ENCODE results near the gene APOA5.
"Not testable (repeated sequence)": the region's sequence is repeated elsewhere in the genome, so short reads cannot be mapped to it uniquely, and the experiment has no call there.

Gene APOA5

DNA sequence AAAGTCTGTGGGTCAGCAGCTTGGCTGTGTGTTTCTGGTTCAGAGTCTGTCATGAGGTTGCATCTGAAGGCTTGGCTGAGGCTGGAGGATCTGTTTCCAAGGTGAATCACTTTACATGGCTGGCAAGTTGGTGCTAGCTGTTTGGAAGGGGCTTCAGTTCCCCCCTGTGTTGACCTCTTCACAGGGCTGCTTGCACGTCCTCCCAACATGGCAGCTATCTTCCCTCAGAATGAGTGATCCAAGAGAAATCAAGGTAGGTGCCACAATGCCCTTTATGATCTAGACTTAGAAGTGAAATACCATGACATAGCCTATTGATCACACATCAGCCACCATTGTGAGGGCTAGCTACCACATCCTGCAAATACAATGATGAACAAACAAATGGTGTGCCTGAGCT is 21.5 kb upstream of the APOA5 start:
- no peaks in the 10 kb centered on the region for H3K36me3 ChIP-seq (ENCODE audit: control insufficient read depth, insufficient read depth, low read length)
- no peaks in the 10 kb centered on the region for H3K27me3 ChIP-seq (ENCODE audit: control insufficient read depth, insufficient read depth, low read length, poor library complexity, severe bottlenecking)
- no peaks in the 10 kb centered on the region for H3K9me3 ChIP-seq (ENCODE audit: control insufficient read depth, low read length)
- H3K4me3 ChIP-seq (ENCODE audit: insufficient read depth, low read depth, low read length), result no peak overlapping the region
- H3K4me1 ChIP-seq (ENCODE audit: control insufficient read depth, insufficient read depth, low read length), result no peaks in the 10 kb centered on the region
- no peak overlapping the region for H3K27ac ChIP-seq (ENCODE audit: insufficient read depth, low read depth, low read length, poor library complexity, severe bottlenecking)
- WGBS, 2 experiments, result 83 to 100% methylated on average over 1 of the region's 1 CpG

DNA sequence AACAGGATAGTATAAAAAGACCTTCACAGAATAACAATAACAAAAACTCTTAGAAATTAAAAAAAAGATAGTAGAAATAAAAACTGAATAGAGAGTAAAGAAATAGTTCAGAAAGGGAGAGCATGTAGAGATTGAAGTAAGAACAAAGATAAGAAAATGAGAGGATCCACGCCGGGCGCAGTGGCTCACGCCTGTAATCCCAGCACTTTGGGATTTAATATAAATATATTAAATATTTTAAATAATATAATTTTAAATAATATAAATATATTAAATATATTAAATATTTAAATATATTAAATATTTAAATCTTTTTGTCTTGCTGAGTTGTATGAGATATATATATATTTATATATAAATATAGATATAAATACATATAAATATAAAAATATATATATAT is 20.4 kb upstream of the APOA5 start:
- Histone ChIP-seq H3K4me3 (ENCODE audit: insufficient read depth, low read depth, low read length) (no peak overlapping the region), H3K9me3 (ENCODE audit: control insufficient read depth, low read length) (no peaks in the 10 kb centered on the region), H3K36me3 (ENCODE audit: control insufficient read depth, insufficient read depth, low read length) (no peaks in the 10 kb centered on the region), H3K27me3 (ENCODE audit: control insufficient read depth, insufficient read depth, low read length, poor library complexity, severe bottlenecking) (no peaks in the 10 kb centered on the region), H3K27ac (ENCODE audit: insufficient read depth, low read depth, low read length, poor library complexity, severe bottlenecking) (no peak overlapping the region), H3K4me1 (ENCODE audit: control insufficient read depth, insufficient read depth, low read length) (no peaks in the 10 kb centered on the region)
- 93 to 100% methylated on average over 2 of the region's 4 CpGs for WGBS, 2 experiments

GRCh38 chr11:116811194-116811593 is 19.5 kb upstream of the APOA5 start:
- Histone ChIP-seq H3K36me3 (ENCODE audit: control insufficient read depth, insufficient read depth, low read length) (no peaks in the 10 kb centered on the region), H3K9me3 (ENCODE audit: control insufficient read depth, low read length) (no peaks in the 10 kb centered on the region), H3K4me1 (ENCODE audit: control insufficient read depth, insufficient read depth, low read length) (no peaks in the 10 kb centered on the region), H3K4me3 (ENCODE audit: insufficient read depth, low read depth, low read length) (no peak overlapping the region), H3K27me3 (ENCODE audit: control insufficient read depth, insufficient read depth, low read length, poor library complexity, severe bottlenecking) (no peaks in the 10 kb centered on the region), H3K27ac (ENCODE audit: insufficient read depth, low read depth, low read length, poor library complexity, severe bottlenecking) (no peak overlapping the region)
- 80 to 89% methylated on average over 3 of the region's 3 CpGs for WGBS, 2 experiments

GRCh38 chr11:116808262-116809175 is 16.8 kb upstream of the APOA5 start:
- Histone ChIP-seq H3K27me3 (ENCODE audit: control insufficient read depth, insufficient read depth, low read length, poor library complexity, severe bottlenecking) (no peaks in the 10 kb centered on the region), H3K4me1 (ENCODE audit: control insufficient read depth, insufficient read depth, low read length) (no peaks in the 10 kb centered on the region), H3K4me3 (ENCODE audit: insufficient read depth, low read depth, low read length) (no peak overlapping the region), H3K27ac (ENCODE audit: insufficient read depth, low read depth, low read length, poor library complexity, severe bottlenecking) (no peak overlapping the region), H3K36me3 (ENCODE audit: control insufficient read depth, insufficient read depth, low read length) (no peaks in the 10 kb centered on the region), H3K9me3 (ENCODE audit: control insufficient read depth, low read length) (no peaks in the 10 kb centered on the region)
- 87 to 89% methylated on average over 13 to 14 of the region's 14 CpGs for whole genome bisulfite sequencing, 2 experiments

GRCh38 chr11:116807601-116808261 is 16.1 kb upstream of the APOA5 start:
- 94 to 95% methylated on average over 6 of the region's 6 CpGs for WGBS, 2 experiments
- H3K9me3 ChIP-seq (ENCODE audit: control insufficient read depth, low read length), result no peaks in the 10 kb centered on the region
- no peak overlapping the region for H3K4me3 ChIP-seq (ENCODE audit: insufficient read depth, low read depth, low read length)
- no peak overlapping the region for H3K27ac ChIP-seq (ENCODE audit: insufficient read depth, low read depth, low read length, poor library complexity, severe bottlenecking)
- no peaks in the 10 kb centered on the region for H3K27me3 ChIP-seq (ENCODE audit: control insufficient read depth, insufficient read depth, low read length, poor library complexity, severe bottlenecking)
- no peaks in the 10 kb centered on the region for H3K4me1 ChIP-seq (ENCODE audit: control insufficient read depth, insufficient read depth, low read length)
- no peaks in the 10 kb centered on the region for H3K36me3 ChIP-seq (ENCODE audit: control insufficient read depth, insufficient read depth, low read length)

- 85 to 92% methylated on average over 3 of the region's 3 CpGs for WGBS, 2 experiments
- Histone ChIP-seq H3K27me3 (ENCODE audit: control insufficient read depth, insufficient read depth, low read length, poor library complexity, severe bottlenecking) (no peaks in the 10 kb centered on the region), H3K9me3 (ENCODE audit: control insufficient read depth, low read length) (no peaks in the 10 kb centered on the region), H3K27ac (ENCODE audit: insufficient read depth, low read depth, low read length, poor library complexity, severe bottlenecking) (no peak overlapping the region), H3K4me1 (ENCODE audit: control insufficient read depth, insufficient read depth, low read length) (no peaks in the 10 kb centered on the region), H3K36me3 (ENCODE audit: control insufficient read depth, insufficient read depth, low read length) (no peaks in the 10 kb centered on the region), H3K4me3 (ENCODE audit: insufficient read depth, low read depth, low read length) (no peak overlapping the region)
Observed at GRCh38 chr11:116804001-116804400, 12.3 kb upstream of the APOA5 start.

GRCh38 chr11:116801662-116802061 is 10.0 kb upstream of the APOA5 start:
- not testable (repeated sequence) for H3K4me1 ChIP-seq (ENCODE audit: control insufficient read depth, insufficient read depth, low read length); H3K27ac ChIP-seq (ENCODE audit: insufficient read depth, low read depth, low read length, poor library complexity, severe bottlenecking); H3K9me3 ChIP-seq (ENCODE audit: control insufficient read depth, low read length); H3K27me3 ChIP-seq (ENCODE audit: control insufficient read depth, insufficient read depth, low read length, poor library complexity, severe bottlenecking); H3K36me3 ChIP-seq (ENCODE audit: control insufficient read depth, insufficient read depth, low read length); H3K4me3 ChIP-seq (ENCODE audit: insufficient read depth, low read depth, low read length)

- WGBS, 2 experiments, result 94 to 96% methylated on average over 2 of the region's 2 CpGs
- no peaks in the 10 kb centered on the region for H3K36me3 ChIP-seq (ENCODE audit: control insufficient read depth, insufficient read depth, low read length)
- H3K27me3 ChIP-seq (ENCODE audit: control insufficient read depth, insufficient read depth, low read length, poor library complexity, severe bottlenecking), result no peaks in the 10 kb centered on the region
Observed at GRCh38 chr11:116800610-116801009, 8.9 kb upstream of the APOA5 start.

DNA sequence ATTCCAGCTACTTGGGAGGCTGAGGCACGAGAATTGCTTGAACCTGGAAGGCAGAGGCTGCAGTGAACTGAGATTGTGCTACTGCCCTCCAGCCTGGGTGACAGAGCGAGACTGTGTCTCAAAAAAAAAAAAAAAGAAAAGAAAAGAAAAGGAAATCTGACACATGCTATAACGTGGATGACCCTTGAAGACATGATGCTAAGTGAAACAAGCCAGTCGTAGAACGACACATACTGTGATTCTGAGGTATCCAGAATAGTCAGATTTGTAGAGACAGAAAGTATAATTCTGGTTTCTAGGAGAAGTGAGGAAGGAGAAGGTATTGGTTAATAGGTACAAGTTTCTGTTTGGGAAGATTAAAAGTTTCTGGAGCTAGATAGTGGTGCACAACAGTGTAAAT is 6.7 kb upstream of the APOA5 start:
- no peaks in the 10 kb centered on the region for H3K36me3 ChIP-seq (ENCODE audit: control insufficient read depth, insufficient read depth, low read length)
- H3K4me1 ChIP-seq (ENCODE audit: control insufficient read depth, insufficient read depth, low read length), result no peaks in the 10 kb centered on the region
- no peak overlapping the region for H3K4me3 ChIP-seq (ENCODE audit: insufficient read depth, low read depth, low read length)
- no peaks in the 10 kb centered on the region for H3K9me3 ChIP-seq (ENCODE audit: control insufficient read depth, low read length)
- no peaks in the 10 kb centered on the region for H3K27me3 ChIP-seq (ENCODE audit: control insufficient read depth, insufficient read depth, low read length, poor library complexity, severe bottlenecking)
- WGBS, 2 experiments, result 90 to 92% methylated on average over 5 of the region's 5 CpGs
- H3K27ac ChIP-seq (ENCODE audit: insufficient read depth, low read depth, low read length, poor library complexity, severe bottlenecking), result no peak overlapping the region

More at GRCh38 chr11:116800610-116801009, 8.9 kb upstream of the APOA5 start:
- Histone ChIP-seq H3K4me3 (ENCODE audit: insufficient read depth, low read depth, low read length) (no peak overlapping the region), H3K27ac (ENCODE audit: insufficient read depth, low read depth, low read length, poor library complexity, severe bottlenecking) (no peak overlapping the region), H3K4me1 (ENCODE audit: control insufficient read depth, insufficient read depth, low read length) (no peaks in the 10 kb centered on the region), H3K9me3 (ENCODE audit: control insufficient read depth, low read length) (no peaks in the 10 kb centered on the region)

DNA sequence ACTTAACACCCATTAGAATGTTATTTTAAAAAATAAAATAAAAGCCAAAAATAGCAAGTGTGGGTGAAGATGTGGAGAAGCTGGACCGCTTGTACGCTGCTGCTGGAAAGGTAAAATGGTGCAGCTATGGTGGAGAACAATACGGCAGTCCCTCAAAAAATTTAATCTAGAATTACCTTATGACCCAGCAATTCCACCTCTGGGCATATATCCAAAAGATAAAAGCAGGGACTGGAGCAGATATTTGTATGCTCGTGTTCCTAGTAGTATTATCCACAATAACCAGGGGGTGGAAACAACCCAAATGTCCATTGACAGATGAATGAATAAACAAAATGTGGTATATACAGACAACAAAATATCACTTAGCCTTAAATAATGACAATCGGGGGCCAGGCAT is 6.1 kb upstream of the APOA5 start:
- no peak overlapping the region for H3K27ac ChIP-seq (ENCODE audit: insufficient read depth, low read depth, low read length, poor library complexity, severe bottlenecking)
- no peaks in the 10 kb centered on the region for H3K27me3 ChIP-seq (ENCODE audit: control insufficient read depth, insufficient read depth, low read length, poor library complexity, severe bottlenecking)
- WGBS, 2 experiments, result 86 to 95% methylated on average over 2 to 5 of the region's 5 CpGs
- H3K36me3 ChIP-seq (ENCODE audit: control insufficient read depth, insufficient read depth, low read length), result no peaks in the 10 kb centered on the region
- no peaks in the 10 kb centered on the region for H3K9me3 ChIP-seq (ENCODE audit: control insufficient read depth, low read length)
- no peak overlapping the region for H3K4me3 ChIP-seq (ENCODE audit: insufficient read depth, low read depth, low read length)
- H3K4me1 ChIP-seq (ENCODE audit: control insufficient read depth, insufficient read depth, low read length), result no peaks in the 10 kb centered on the region
